Measurements from ENCODE around the gene CLASP2.

CLASP2 gene

GRCh38 chr3:33751336-33751735, 33.3 kb upstream of the CLASP2 start:
- no peaks in the 10 kb centered on the region for H3K27me3 ChIP-seq (ENCODE audit: insufficient read depth, low read length, poor library complexity)
- TF ChIP-seq EZH2 (IDR thresholded peaks at IDR 0.05; ENCODE audit: borderline replicate concordance, low read depth, low read length, severe bottlenecking) (no peak), CTCF (IDR thresholded peaks at IDR 0.05; ENCODE audit: borderline replicate concordance, extremely low read depth, low read length, poor library complexity, severe bottlenecking) (no peak)

GRCh38 chr3:33750211-33750548, 32.1 kb upstream of the CLASP2 start:
- no peaks in the 10 kb centered on the region for H3K79me2 ChIP-seq (ENCODE audit: insufficient read depth, low read length)
- ATAC-seq (ENCODE audit: insufficient read depth, low read depth) (no peak), DNase-seq (no peak)
- no peaks in the 10 kb centered on the region for H4K20me1 ChIP-seq (ENCODE audit: insufficient read depth, low read length)
- H3K4me1 ChIP-seq (ENCODE audit: insufficient read depth, low read length) = no peaks in the 10 kb centered on the region
- H3K27me3 ChIP-seq (ENCODE audit: insufficient read depth, low read length, poor library complexity) = no peaks in the 10 kb centered on the region
- no peak for TF ChIP-seq CTCF (IDR thresholded peaks at IDR 0.05; ENCODE audit: borderline replicate concordance, extremely low read depth, low read length, poor library complexity, severe bottlenecking)
- TF ChIP-seq EZH2 (IDR thresholded peaks at IDR 0.05; ENCODE audit: borderline replicate concordance, low read depth, low read length, severe bottlenecking) = no peak
- no peaks in the 10 kb centered on the region for H3K36me3 ChIP-seq (ENCODE audit: insufficient read depth, low read length)
- no peak overlapping the region for H3K4me2 ChIP-seq (ENCODE audit: insufficient read depth, low read length)
- H3K27ac ChIP-seq (ENCODE audit: low read length) = no peak overlapping the region
- no peak overlapping the region for H3K4me3 ChIP-seq (ENCODE audit: low read depth in 1 of 2, low read length in 2 of 2)
- no peaks in the 10 kb centered on the region for H3K9me3 ChIP-seq (ENCODE audit: insufficient read depth, low read length, severe bottlenecking)
- H3K9ac ChIP-seq (ENCODE audit: low read depth, low read length) = no peak overlapping the region
- no peak overlapping the region for H2AFZ ChIP-seq (ENCODE audit: low read depth, low read length)

More at GRCh38 chr3:33751336-33751735, 33.3 kb upstream of the CLASP2 start:
- DNase-seq (no peak), ATAC-seq (ENCODE audit: insufficient read depth, low read depth) (no peak)
- Histone ChIP-seq H3K4me3 (ENCODE audit: low read depth in 1 of 2, low read length in 2 of 2) (no peak overlapping the region), H3K79me2 (ENCODE audit: insufficient read depth, low read length) (no peaks in the 10 kb centered on the region), H3K4me1 (ENCODE audit: insufficient read depth, low read length) (no peaks in the 10 kb centered on the region), H2AFZ (ENCODE audit: low read depth, low read length) (no peak overlapping the region), H3K4me2 (ENCODE audit: insufficient read depth, low read length) (no peak overlapping the region), H3K27ac (ENCODE audit: low read length) (no peak overlapping the region), H3K9ac (ENCODE audit: low read depth, low read length) (no peak overlapping the region), H3K36me3 (ENCODE audit: insufficient read depth, low read length) (no peaks in the 10 kb centered on the region), H4K20me1 (ENCODE audit: insufficient read depth, low read length) (no peaks in the 10 kb centered on the region), H3K9me3 (ENCODE audit: insufficient read depth, low read length, severe bottlenecking) (no peaks in the 10 kb centered on the region)

- H2AFZ ChIP-seq (ENCODE audit: low read depth, low read length) = no peak overlapping the region
- H3K36me3 ChIP-seq (ENCODE audit: insufficient read depth, low read length) = no peaks in the 10 kb centered on the region
- ATAC-seq (ENCODE audit: insufficient read depth, low read depth) (no peak), DNase-seq (no peak)
- H3K27me3 ChIP-seq (ENCODE audit: insufficient read depth, low read length, poor library complexity) = no peaks in the 10 kb centered on the region
- TF ChIP-seq CTCF (IDR thresholded peaks at IDR 0.05; ENCODE audit: borderline replicate concordance, extremely low read depth, low read length, poor library complexity, severe bottlenecking) (no peak), EZH2 (IDR thresholded peaks at IDR 0.05; ENCODE audit: borderline replicate concordance, low read depth, low read length, severe bottlenecking) (no peak)
- H3K4me1 ChIP-seq (ENCODE audit: insufficient read depth, low read length) = no peaks in the 10 kb centered on the region
- no peaks in the 10 kb centered on the region for H3K9me3 ChIP-seq (ENCODE audit: insufficient read depth, low read length, severe bottlenecking)
- H4K20me1 ChIP-seq (ENCODE audit: insufficient read depth, low read length) = no peaks in the 10 kb centered on the region
- H3K79me2 ChIP-seq (ENCODE audit: insufficient read depth, low read length) = no peaks in the 10 kb centered on the region
- no peak overlapping the region for H3K4me2 ChIP-seq (ENCODE audit: insufficient read depth, low read length)
- H3K4me3 ChIP-seq (ENCODE audit: low read depth in 1 of 2, low read length in 2 of 2) = no peak overlapping the region
- no peak overlapping the region for H3K9ac ChIP-seq (ENCODE audit: low read depth, low read length)
- no peak overlapping the region for H3K27ac ChIP-seq (ENCODE audit: low read length)
Observed at GRCh38 chr3:33749546-33750210, 31.6 kb upstream of the CLASP2 start.

Data from DND-41 (cell line).